ENCODE measurements around the gene GAB2. TPM values are rescaled to one million over a fixed set of nuclear protein-coding genes. Genes with fewer than 3 reads are reported as not detected.
"Not testable (repeated sequence)": the region's sequence is repeated elsewhere in the genome, so short reads cannot be mapped to it uniquely, and the experiment has no call there.

GAB2 gene
- polyA plus RNA-seq, 5 donors: 16.1 to 20.4 (median 17.7) TPM

DNA sequence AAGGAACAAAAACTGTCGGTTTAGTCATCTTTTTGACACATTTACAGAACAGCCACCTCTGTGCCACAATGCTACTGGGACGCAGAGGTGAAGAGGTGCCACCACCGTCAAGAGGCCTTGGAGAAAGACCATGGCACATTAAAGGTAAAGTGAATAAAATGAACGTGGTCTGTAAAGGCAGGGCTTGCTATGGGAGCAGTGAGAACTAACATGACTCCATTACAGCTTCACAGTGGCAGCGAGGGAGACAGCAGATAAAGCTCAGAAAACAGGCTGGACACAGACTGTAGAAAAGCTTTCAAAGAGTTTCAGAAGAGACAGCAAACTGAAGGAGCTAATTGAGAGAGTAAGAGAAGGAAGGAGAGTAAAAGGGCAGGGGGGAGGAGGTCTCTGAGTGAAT lies 102.9 kb downstream of the GAB2 start:
- DNase-seq: peak in 1 of 2 donors; percentile 45

DNA sequence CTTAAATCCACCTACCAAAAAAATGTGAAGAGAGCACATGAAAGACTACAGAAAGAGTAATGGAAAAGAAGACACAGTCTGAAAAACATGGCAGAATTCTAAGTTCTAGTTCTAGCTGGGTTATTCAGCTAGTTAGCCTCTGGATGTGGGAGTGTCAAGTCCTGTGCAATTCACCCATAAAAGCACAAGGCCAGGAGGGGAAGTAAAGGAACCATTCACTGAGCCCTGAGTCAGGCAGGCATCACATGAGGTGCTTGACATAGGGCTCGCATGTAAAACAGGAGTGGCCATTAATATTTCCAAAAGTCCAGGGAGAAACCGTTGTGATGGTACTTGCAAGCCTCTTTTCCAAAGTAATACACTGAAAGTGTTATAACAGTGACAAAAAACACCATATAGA lies 103.7 kb downstream of the GAB2 start:
- no peak for DNase-seq

DNA sequence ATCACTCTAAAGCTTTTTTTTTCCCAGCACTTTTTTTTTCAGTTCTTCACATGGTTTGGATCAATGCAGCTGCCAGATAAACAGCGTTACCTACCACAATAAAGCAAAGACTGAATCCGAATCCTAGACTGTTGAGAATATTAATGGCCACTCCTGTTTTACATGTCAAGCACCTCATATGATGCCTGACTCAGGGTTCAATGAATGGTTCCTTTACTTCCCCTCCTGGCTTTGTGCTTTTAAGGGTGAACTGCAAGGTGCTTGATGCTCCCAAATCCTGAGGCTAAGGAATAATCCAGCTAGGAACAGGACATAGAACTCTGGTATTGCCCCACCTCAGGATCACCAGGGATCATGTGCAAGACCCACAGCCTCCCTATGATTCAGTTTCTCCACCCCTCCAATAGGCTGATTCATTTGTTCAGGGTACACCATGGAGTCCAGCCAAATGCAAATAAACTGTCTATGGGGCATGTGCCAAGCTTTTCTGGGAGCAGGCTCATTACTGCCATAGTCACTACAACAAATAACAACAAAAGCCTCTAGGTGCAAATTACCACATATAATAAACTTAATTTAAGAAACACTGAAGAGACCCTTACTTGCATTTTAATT lies 104.3 kb downstream of the GAB2 start:
- no peak for DNase-seq

DNA sequence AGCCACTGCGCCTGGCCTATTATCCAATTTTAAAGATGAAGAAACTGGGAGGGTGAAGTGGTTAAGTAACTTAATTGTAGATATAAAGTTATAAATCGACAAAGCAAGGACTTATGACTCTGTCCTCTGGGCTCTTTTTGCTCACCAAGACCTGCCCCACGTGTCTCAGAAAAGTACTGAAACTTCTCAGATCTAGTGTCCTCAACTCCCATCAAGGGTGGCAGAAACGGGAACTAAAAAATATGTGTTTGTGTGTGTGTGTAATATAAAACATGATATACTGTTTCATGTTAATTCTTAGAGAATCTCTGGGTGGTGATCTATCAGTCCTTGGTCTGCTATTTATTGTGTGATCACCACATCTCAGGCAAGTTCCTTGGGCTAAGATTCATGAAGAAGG lies 104.9 kb downstream of the GAB2 start:
- no peak for DNase-seq

DNA sequence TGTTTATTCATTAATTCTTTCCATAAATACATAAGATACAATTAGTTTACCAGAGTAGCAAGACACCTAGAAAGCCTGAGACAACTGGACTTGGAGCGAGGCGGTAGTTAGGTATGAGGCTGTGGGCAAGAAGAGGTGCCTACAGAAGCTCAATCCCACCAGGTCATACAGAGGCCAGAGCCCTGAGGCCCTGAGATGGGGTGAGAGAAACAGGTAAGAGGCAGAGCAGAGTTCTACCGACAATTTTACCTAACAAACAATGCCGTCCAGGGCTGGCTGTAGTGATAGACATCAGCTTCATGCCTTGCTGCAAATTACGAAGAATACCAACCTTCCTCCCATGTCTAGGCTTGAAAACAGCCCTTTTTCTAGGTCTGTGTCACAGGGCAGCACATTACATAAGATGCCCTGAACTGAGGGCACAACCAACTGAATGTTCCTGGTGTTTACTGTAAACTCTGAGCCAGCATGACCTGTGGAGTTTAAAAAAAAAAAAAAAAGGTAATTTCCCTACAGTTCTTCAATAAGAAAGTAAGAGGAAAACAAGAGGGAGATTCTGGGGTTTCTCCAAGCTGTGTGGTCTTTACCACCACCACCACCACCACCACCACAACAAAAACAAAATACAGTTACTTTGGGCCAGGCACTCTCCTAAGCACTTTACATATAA lies 105.8 kb downstream of the GAB2 start:
- no peak for DNase-seq

DNA sequence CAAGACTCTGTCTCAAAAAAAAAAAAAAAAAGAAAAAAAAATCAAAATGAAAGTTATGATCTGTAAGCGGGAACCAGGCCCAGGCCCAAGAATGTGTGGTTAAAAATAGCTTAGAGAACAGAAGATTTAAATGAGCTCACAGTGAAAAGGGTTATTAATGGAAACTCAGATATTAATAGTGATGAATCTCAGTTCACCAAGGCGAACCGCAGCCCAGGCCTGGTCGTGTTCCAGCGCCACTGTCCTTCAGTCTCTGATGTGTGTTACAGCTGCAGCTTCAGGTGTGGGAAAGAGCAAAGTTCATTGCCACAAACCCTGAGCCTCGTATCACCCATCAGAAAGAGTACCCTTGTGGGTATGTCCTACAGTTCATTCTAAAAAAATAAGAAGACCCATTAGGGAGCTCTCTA lies 107.1 kb downstream of the GAB2 start:
- DNase-seq: peak; percentile 56 to 65

DNA sequence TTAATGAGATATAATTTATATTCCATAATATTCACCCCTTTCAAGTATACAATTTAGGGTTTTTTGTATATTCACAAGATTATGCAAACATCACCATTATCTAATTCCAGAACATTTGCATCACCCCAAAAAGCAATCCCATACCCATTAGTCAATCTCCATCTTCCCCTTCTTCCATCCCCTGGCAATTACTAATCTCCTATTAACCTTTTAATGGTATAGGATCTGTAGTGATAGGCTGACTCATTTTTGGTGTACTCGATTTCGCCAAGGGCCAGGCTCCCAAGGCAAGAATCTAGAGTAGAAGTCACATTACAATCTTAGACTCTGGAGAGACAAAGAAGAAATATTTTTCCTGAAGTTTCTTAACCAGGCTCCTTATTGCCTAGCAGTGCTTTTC lies 113.4 kb downstream of the GAB2 start:
- no peak for DNase-seq

DNA sequence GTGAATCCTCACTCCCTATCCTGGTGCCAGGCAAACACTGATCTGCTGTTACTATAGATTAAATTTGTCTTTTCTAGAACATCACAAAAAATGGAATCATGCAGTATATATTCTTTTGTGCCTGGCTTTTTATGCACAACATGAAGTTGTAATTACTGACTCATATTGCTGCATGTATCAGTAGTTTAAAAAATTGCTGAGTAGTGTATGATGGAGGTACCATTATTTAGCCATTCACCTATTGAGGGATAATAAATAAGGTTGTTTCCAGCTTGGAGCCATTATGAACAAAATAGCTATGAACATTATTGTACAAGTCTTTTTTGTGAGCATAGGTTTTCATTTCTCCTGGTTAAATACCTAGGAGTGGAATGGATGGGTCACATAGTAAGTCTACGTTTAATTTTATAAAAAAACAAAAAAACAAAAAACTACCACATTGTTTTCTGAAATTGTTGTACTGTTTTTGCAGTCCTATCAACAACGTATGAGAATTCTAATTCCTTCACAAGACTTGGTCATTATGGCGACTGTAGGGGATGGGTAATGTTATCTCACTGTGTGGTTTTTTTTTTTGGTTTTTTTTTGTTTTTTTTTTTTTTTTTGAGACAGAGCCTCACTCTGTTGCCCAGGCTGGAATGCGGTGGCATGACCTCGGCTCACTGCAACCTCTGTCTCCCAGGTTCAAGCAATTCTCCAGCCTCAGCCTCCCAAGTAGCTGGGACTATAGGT lies 117.3 kb downstream of the GAB2 start:
- no peak for DNase-seq

DNA sequence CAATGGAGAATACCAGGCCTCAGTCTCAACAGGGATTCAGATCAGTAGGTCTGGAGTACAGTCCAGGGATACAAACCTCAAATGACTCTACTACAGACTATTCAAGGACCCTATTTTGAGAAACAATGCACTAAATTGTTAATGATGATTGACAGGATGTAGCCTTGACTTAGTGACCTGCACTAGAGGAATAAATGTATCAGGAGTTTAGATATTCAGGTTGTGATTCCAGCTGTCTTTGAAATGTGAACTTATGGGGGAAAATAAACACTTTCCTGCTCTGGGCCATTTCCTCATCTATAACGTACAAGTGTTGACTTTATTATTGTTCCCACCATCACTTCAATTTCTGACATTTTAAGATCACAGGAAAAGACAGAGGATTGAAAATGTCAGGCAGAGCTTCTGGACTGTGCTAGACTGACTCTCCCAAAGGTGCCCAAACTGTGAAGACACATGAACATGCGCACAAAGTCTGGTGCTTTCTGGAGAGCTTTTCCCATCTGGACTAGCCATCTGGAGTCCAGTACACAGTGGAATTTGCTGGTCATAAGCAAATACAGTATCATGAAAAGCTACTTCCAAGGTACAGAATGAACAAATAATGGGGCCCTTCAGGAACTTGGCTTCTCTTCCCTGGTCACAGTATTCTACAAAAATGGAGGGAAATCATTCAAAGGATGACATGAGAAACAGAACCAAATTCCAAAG lies 118.5 kb downstream of the GAB2 start:
- no peak for DNase-seq

DNA sequence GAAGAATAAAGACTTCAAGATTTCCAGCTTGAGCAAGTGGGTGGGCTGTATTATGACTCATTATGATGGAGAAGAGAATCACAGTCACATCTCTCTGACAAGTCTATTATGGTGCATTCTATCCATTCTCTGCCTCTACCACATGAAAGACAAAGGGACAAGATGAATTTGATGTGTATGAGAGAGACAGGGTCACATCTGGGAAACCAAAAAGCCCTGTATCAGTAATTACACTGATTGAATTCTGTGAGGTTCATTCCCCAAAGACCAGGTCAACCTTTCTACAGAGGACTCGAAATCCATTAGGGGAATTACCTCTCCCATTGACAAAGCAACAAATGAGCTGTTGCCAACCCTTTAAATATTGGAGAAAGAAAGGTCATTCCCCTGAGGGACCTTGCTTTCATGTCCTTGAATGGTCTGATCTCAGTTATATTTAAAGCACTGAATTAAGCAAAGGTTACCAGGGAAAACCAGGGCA lies 119.3 kb downstream of the GAB2 start:
- no peak for DNase-seq

DNA sequence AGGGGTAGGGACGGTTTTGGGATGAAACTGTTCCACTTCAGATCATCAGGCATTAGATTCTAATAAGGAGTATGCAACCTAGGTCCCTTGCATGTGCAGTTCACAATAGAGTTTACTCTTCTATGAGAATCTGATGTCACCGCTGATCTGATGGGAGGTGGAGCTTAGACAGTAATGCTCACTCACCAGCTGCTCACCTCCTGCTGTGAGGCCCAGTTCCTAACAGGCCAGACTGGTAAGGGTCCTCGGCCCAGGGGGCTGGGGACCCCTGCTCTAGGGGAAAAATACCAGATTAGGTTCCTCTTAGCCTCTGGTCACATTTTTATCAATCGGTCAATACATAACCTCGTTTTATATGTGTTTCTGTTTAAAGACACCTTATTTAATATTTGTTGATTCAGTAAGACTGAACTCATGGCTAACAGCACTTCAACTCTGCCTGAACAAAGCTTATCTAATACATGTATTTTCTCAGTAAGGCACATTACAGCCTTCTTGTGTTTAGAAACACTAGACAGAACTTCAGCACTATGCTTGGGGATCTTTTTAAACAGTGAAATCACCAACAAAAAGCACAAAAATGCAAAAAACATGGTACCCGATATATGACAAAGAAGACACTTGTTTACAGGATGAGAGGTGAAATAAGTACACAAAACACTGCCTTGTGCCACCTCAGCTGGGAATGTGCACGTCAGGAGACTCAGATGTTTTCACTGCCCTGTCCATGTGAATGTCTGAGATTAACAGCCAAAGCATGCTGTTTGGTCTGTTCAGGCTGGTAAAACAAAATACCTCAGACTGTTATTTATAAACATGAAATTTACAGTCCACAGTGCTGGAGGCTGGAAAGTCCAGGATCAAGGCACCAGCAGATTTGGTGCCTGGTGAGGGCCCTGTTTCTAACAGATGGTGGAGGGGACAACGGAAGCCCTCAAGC lies 121.4 kb downstream of the GAB2 start:
- no peak for DNase-seq

DNA sequence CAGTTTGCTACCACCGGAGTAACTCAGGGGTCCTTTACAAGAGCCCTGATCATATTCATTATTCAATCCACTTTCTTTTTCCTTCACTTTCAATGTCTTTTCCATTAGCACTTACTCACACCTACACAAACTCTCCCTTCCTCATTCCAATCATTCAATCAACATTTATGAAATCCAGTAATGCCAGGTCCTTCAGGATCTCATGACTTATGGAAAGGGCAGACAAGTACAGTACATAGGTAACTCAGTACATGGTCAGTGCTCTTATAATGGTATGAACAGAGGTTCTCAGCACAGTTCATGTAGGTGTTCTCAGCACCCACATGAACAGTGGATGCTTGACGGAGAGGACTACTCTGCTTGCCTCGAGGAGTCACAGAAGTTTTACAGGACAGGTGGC lies 122.3 kb downstream of the GAB2 start:
- DNase-seq: no peak

DNA sequence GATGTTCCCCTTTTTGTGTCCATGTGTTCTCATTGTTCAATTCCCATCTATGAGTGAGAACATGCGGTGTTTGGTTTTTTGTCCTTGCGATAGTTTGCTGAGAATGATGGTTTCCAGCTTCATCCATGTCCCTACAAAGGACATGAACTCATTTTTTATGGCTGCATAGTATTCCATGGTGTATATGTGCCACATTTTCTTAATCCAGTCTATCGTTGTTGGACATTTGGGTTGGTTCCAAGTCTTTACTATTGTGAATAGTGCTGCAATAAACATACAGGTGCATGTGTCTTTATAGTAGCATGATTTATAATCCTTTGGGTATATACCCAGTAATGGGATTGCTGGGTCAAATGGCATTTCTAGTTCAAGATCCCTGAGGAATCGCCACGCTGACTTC lies 123.5 kb downstream of the GAB2 start:
- not testable (repeated sequence) for DNase-seq

DNA sequence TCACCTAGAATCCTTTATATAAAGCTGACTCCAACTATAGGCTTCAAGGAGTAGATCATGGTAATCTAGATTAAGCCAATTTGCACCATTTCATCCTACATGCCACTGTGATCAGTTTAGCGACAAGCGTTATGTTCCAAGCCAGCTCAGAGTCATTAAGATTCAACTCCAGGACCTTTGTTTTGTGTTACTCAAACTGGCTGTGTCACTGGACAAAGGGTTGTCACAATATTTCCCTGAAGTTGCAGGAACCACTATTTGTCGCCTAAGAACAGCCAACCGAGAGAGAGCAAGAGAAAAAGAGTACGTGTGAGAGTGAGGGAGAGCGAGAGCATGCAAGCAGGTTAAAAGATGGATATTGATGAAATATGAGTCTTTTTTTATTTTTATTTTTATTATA lies 124.1 kb downstream of the GAB2 start:
- no peak for DNase-seq

DNA sequence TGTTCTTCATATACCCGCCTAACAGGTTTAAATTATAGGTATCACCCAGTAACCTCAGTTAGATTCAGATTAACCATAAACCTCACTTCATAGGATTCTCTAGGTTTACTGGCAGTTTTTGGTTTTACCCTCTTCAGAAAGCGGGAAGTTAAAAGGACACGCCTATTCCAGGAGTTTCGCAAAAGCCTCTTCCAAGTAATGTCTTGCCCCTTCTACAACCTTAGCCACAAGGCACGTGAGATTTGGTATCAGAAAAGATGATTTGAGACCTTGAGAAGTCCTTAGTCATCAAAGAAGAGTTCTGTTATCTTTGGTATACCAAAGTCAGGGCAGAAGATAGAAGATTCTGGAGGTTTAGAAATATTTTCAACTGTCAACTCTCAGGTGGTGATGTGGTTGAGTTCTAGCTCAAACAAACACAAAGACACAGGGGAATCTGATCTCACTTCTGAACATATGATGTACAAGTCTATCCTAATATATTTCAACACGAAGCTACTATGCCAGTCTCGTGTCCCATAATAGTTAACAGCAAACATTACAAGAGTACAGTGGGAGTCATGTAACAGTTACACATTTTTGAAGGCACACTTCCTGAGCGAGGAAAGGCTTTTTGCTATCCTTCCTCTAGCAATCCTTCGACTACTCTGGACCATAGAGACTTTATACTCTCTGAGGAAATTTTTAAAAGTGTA lies 125.4 kb downstream of the GAB2 start:
- no peak for DNase-seq

DNA sequence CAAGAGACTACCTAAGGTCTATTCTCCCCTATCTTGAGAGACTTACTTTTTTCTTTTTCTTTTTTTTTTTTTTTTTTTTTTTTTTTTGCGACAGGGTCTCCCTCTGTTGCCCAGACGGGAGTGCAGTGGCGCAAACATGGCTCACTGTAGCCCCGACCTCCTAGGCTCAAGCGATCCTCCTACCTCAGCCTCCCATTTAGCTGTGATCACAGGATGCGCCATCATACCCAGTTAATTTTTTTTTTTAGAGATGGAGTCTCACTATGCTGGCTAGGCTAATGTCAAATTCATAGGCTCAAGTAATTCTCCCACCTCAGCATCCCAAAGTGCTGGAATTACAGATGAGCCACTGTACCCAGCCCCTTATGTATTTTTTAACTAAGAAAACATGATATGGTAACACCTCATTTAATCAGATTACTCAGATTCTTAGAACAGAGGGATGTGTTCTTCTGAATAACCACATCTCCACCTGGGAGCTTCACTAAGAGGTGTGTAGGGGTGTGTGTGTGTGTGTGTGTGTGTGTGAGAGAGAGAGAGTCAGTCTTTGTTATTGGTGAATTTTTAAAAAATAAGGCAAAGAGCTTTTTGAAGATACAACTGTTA lies 126.0 kb downstream of the GAB2 start:
- DNase-seq: no peak

DNA sequence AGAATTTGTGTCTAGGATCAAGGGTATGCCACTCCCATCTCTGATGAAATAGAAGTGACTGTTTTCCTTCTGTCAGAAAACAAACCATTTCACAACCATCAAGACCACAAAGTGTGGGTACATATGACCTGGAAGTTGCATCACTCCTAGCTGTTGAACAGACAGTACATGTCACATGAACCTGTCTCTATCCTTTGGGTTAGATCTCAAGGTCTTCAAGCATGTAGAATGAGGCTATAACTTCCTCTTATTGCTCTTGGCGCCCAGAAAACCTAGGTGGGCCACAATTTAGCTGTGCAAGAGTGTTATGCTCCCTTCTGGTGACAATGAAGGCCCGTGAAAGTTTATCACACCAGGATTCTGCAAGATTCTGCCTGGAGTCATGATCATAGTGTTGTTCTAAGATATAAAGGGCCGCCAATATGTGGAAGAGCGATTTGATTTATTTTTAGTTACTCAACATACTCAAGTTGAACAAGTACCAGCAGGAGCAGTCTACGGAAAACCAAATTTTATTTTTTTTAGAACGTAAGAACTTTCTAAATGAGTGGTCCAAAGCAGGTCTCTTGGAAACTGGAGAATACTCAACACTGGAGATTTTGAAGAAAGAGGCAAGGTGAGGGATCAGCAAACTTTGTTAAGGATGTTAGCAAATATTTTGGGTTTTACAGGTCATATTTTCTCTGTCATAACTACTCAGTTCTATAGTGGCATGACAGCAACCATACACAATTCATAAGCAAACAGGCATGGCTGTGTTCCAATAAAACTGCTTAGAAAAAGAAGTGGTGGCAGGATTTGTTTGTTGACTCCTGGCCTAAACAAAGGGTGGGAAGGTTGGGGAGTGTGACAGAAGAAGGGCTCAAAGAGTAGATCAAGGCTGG lies 127.1 kb downstream of the GAB2 start:
- DNase-seq: no peak

DNA sequence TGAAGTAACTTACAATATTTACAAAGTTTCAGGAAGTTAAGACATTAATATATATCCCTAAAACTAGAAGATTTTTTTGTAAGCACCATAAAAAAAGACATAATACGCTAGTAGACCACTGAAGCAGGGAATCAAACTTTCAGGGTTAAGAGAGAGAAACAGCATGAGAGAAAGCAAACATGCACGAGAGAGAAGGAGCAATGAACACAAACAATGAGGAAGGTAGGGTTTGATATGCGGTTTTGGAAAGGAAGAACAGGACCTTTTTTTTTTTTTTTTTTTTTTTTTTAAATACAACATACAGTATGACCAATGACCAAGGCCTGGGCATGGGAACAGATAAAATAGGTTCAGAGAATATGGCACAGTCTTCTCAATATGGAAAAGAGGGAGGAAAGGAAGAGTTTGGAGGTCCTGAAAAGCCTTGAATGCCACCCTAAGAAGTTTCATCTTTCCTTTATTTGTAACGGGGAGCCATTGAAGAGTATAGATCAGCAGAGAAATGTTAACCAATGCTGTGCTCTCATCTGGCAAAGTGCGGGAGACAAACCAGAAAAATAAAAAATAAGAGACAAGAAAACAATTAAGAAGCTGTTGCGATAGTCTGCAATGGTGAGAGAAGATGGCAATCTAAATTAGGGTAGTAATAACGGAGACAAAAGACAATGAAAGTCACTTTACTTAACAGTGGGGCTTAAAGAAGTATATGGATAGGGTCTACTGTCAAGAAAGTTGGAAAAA lies 127.9 kb downstream of the GAB2 start:
- DNase-seq: no peak

All from right lung (tissue), 5 donors.